H9 (cell line): ENCODE measurements around the gene FRYL. TPM values are rescaled to one million over a fixed set of nuclear protein-coding genes. Genes with fewer than 3 reads are reported as not detected.

ENCODE experiments used
- DNase-seq: peaks from one replicate; pipeline ENCODE4 v3.0.0-alpha.2; 2017
- H2AFZ ChIP-seq: one replicate; pipeline ENCODE4 v1.6.1; 2013; ENCODE audit warnings: mild to moderate bottlenecking, low read length, control low read depth, moderate library complexity
- H2AK5ac ChIP-seq: 2 replicates; pipeline ENCODE4 v1.6.1; 2013; ENCODE audit warnings: low read length, control low read depth, mixed read lengths; ENCODE audit not compliant: insufficient read length
- H2BK120ac ChIP-seq: one replicate; pipeline ENCODE4 v1.6.1; 2013; ENCODE audit warnings: low read depth, mild to moderate bottlenecking, low read length, control low read depth, inconsistent platforms; ENCODE audit not compliant: poor library complexity, severe bottlenecking
- H2BK12ac ChIP-seq: 2 replicates; pipeline ENCODE4 v1.6.1; 2013; ENCODE audit warnings: low read length, control low read depth, mixed read lengths, low read depth; ENCODE audit not compliant: insufficient read length
- H2BK15ac ChIP-seq: 2 replicates; pipeline ENCODE4 v1.6.1; 2013; ENCODE audit warnings: low read depth, low read length, control low read depth
- H2BK20ac ChIP-seq: one replicate; pipeline ENCODE4 v1.6.1; 2013; ENCODE audit warnings: low read depth, mild to moderate bottlenecking, low read length, control low read depth, inconsistent platforms; ENCODE audit not compliant: poor library complexity, severe bottlenecking
- H2BK5ac ChIP-seq: 2 replicates; pipeline ENCODE4 v1.6.1; 2013; ENCODE audit warnings: low read length, control low read depth, mixed read lengths; ENCODE audit not compliant: insufficient read length
- H3K14ac ChIP-seq: 2 replicates; pipeline ENCODE4 v1.6.1; 2013; ENCODE audit warnings: low read length, control low read depth; ENCODE audit not compliant: insufficient read depth
- H3K18ac ChIP-seq: 2 replicates; pipeline ENCODE4 v1.6.1; 2013; ENCODE audit warnings: low read depth, mild to moderate bottlenecking, mixed read lengths, low read length, control low read depth; ENCODE audit not compliant: insufficient read length
- H3K23ac ChIP-seq: 2 replicates; pipeline ENCODE4 v1.6.1; 2013; ENCODE audit warnings: low read length, control low read depth, mixed read lengths, low read depth; ENCODE audit not compliant: insufficient read length
- H3K23me2 ChIP-seq: 2 replicates; pipeline ENCODE4 v1.6.1; 2013; ENCODE audit warnings: low read depth, mild to moderate bottlenecking, mixed read lengths, low read length, control low read depth; ENCODE audit not compliant: insufficient read length, poor library complexity, severe bottlenecking
- H3K27ac ChIP-seq: 2 replicates; pipeline ENCODE4 v1.5.1; 2013; ENCODE audit warnings: low read length, control low read depth, mixed read lengths, low read depth; ENCODE audit not compliant: insufficient read length
- H3K27me3 ChIP-seq: 2 replicates; pipeline ENCODE4 v1.6.1; 2013; ENCODE audit warnings: low read length, control low read depth, inconsistent platforms; ENCODE audit not compliant: insufficient read depth
- H3K4ac ChIP-seq: 2 replicates; pipeline ENCODE4 v1.6.1; 2013; ENCODE audit warnings: low read depth, mild to moderate bottlenecking, control low read depth, inconsistent platforms, low read length, moderate library complexity
- H3K4me1 ChIP-seq: 2 replicates; pipeline ENCODE4 v1.6.1; 2013; ENCODE audit warnings: low read length, control low read depth, inconsistent platforms; ENCODE audit not compliant: insufficient read depth
- H3K4me2 ChIP-seq: 2 replicates; pipeline ENCODE4 v1.6.1; 2013; ENCODE audit warnings: low read length, control low read depth, mixed read lengths; ENCODE audit not compliant: insufficient read length, insufficient read depth
- H3K56ac ChIP-seq: 2 replicates; pipeline ENCODE4 v1.6.1; 2013; ENCODE audit warnings: low read depth, mild to moderate bottlenecking, mixed read lengths, low read length, control low read depth; ENCODE audit not compliant: insufficient read length
- H3K79me1 ChIP-seq: 2 replicates; pipeline ENCODE4 v1.6.1; 2013; ENCODE audit warnings: low read depth, mild to moderate bottlenecking, moderate library complexity, low read length, control low read depth, inconsistent platforms; ENCODE audit not compliant: insufficient read depth, poor library complexity, severe bottlenecking
- H3K79me2 ChIP-seq: 2 replicates; pipeline ENCODE4 v1.6.1; 2013; ENCODE audit warnings: low read length, control low read depth, inconsistent platforms; ENCODE audit not compliant: insufficient read depth
- H3K9ac ChIP-seq: 2 replicates; pipeline ENCODE4 v1.6.1; 2013; ENCODE audit warnings: low read length, control low read depth, mixed read lengths; ENCODE audit not compliant: insufficient read length; ENCODE audit errors: extremely low read depth
- H3K9me3 ChIP-seq: one replicate; pipeline ENCODE4 v1.6.1; 2013; ENCODE audit warnings: low read depth, low read length, inconsistent platforms; ENCODE audit not compliant: control insufficient read depth
- H3T11ph ChIP-seq: one replicate; pipeline ENCODE4 v1.6.1; 2013; ENCODE audit warnings: mild to moderate bottlenecking, low read length, control low read depth, inconsistent platforms
- H4K20me1 ChIP-seq: one replicate; pipeline ENCODE4 v1.6.1; 2013; ENCODE audit not compliant: control insufficient read depth, insufficient read length, insufficient read depth
- H4K5ac ChIP-seq: 2 replicates; pipeline ENCODE4 v1.6.1; 2013; ENCODE audit warnings: low read depth, mild to moderate bottlenecking, mixed read lengths, low read length, control low read depth; ENCODE audit not compliant: insufficient read length
- H4K8ac ChIP-seq: replicated peaks from 2 replicates; pipeline ENCODE4 v1.6.1; 2013; ENCODE audit warnings: low read length, control low read depth, mixed read lengths, low read depth; ENCODE audit not compliant: insufficient read length
- H4K91ac ChIP-seq: 2 replicates; pipeline ENCODE4 v1.6.1; 2013; ENCODE audit warnings: low read depth, mild to moderate bottlenecking, moderate library complexity, mixed read lengths, low read length, control low read depth; ENCODE audit not compliant: insufficient read length
- H3K27ac Mint-ChIP-seq, 3 experiments: 2 replicates in 2 of 3; 3 replicates in 1 of 3; pipeline ENCODE4 v1.8.0; 2020 to 2021; ENCODE audit warnings: mixed read lengths in 3 of 3, mild to moderate bottlenecking in 1 of 3, moderate library complexity in 1 of 3
- H3K27me3 Mint-ChIP-seq: 2 replicates; pipeline ENCODE4 v1.8.0; 2021; ENCODE audit warnings: low read depth, mild to moderate bottlenecking, moderate library complexity, mixed read lengths
- H3K36me3 Mint-ChIP-seq, 3 experiments: 2 replicates in 2 of 3; 3 replicates in 1 of 3; pipeline ENCODE4 v1.8.0; 2020 to 2021; ENCODE audit warnings: low read depth in 3 of 3, mixed read lengths in 3 of 3; ENCODE audit not compliant: insufficient read depth in 1 of 3
- H3K4me1 Mint-ChIP-seq, 2 experiments: 2 replicates each; pipeline ENCODE4 v1.8.0; 2020; ENCODE audit warnings: mixed read lengths in 2 of 2
- H3K4me3 Mint-ChIP-seq, 2 experiments: 2 replicates in 1 of 2; 3 replicates in 1 of 2; pipeline ENCODE4 v1.8.0; 2020 to 2021; ENCODE audit warnings: mild to moderate bottlenecking in 2 of 2, mixed read lengths in 2 of 2, moderate library complexity in 1 of 2
- H3K9me3 Mint-ChIP-seq, 2 experiments: 2 replicates in 1 of 2; 3 replicates in 1 of 2; pipeline ENCODE4 v1.8.0; 2020; ENCODE audit warnings: mild to moderate bottlenecking in 2 of 2, mixed read lengths in 2 of 2, moderate library complexity in 1 of 2
- WGBS: extraction: QIAGEN DNeasy Blood & Tissue Kit; methylation state at CpG from one replicate; pipeline ENCODE4 v1.1.7; 2013; ENCODE audit warnings: missing lambda C conversion rate, low lambda C conversion rate, mixed read lengths; ENCODE audit not compliant: insufficient read length; ENCODE audit errors: extremely low coverage; 5-methylcytosine and 5-hydroxymethylcytosine counted together
- total RNA-seq: library from RNA; stranded (reverse); gene quantifications from 2 replicates; pipeline ENCODE4 v1.2.1, GENCODE V29; 2021
- TF ChIP-seq, protein P1 (sequence below): fragments of 200-600 bp; sonication (generic); conservative IDR thresholded peaks from 3 replicates; pipeline ENCODE4 v1.8.0; 2021; ENCODE audit warnings: antibody characterized with exemption, mild to moderate bottlenecking

Gene FRYL
- total RNA-seq, 1 experiment from 2014 or later: 31.5 TPM

GRCh38 chr4:48481581-48481980 is 298.5 kb downstream of the FRYL start:
- Histone ChIP-seq H3K9me3 (no peaks in the 10 kb centered on the region), H4K8ac (no peak overlapping the region), H3K79me1 (no peaks in the 10 kb centered on the region), H2BK15ac (no peak overlapping the region), H3K4me2 (no peak overlapping the region), H3K79me2 (no peaks in the 10 kb centered on the region), H3K4me1 (no peaks in the 10 kb centered on the region), H2BK12ac (no peak overlapping the region), H2BK5ac (no peak overlapping the region), H3K56ac (no peak overlapping the region), H2BK20ac (no peak overlapping the region), H4K91ac (no peak overlapping the region), H3K9ac (no peak overlapping the region), H2AFZ (no peak overlapping the region), H2AK5ac (no peak overlapping the region), H3T11ph (no peak overlapping the region), H3K27me3 (peaks cover 22% of the 10 kb centered on the region; the same call in 1 of the 2 replicates), H3K27ac (no peak overlapping the region), H2BK120ac (no peak overlapping the region), H3K23me2 (peaks cover 4% of the 10 kb centered on the region), H3K4ac (no peak overlapping the region), H4K20me1 (no peaks in the 10 kb centered on the region), H3K23ac (no peak overlapping the region), H3K14ac (no peak overlapping the region), H4K5ac (no peak overlapping the region), H3K18ac (no peak overlapping the region)
- Mint-ChIP-seq H3K36me3 (no peaks in the 10 kb centered on the region; a peak in 2 of 7 replicates), H3K9me3 (no peaks in the 10 kb centered on the region; a peak in 1 of 5 replicates), H3K27ac (no peak overlapping the region), H3K4me1 (peaks cover 15 to 17% of the 10 kb centered on the region in 2 experiments), H3K27me3 (peaks cover 51% of the 10 kb centered on the region), H3K4me3 (no peak overlapping the region)
- DNase-seq: no peak
- no CpG with 5 or more reads among the region's 1 CpG for WGBS
- TF ChIP-seq, protein P1, sequence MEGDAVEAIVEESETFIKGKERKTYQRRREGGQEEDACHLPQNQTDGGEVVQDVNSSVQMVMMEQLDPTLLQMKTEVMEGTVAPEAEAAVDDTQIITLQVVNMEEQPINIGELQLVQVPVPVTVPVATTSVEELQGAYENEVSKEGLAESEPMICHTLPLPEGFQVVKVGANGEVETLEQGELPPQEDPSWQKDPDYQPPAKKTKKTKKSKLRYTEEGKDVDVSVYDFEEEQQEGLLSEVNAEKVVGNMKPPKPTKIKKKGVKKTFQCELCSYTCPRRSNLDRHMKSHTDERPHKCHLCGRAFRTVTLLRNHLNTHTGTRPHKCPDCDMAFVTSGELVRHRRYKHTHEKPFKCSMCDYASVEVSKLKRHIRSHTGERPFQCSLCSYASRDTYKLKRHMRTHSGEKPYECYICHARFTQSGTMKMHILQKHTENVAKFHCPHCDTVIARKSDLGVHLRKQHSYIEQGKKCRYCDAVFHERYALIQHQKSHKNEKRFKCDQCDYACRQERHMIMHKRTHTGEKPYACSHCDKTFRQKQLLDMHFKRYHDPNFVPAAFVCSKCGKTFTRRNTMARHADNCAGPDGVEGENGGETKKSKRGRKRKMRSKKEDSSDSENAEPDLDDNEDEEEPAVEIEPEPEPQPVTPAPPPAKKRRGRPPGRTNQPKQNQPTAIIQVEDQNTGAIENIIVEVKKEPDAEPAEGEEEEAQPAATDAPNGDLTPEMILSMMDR: no peak
